Activated naive CD8-positive, alpha-beta T cell (primary cell): ENCODE measurements around the gene GLCCI1.

Source experiments
- H3K27ac Mint-ChIP-seq: one replicate; pipeline ENCODE4 v1.8.0; 2021; ENCODE audit warnings: mixed read lengths
- H3K27me3 Mint-ChIP-seq: one replicate; pipeline ENCODE4 v1.8.0; 2021; ENCODE audit warnings: mixed read lengths
- H3K36me3 Mint-ChIP-seq: one replicate; pipeline ENCODE4 v1.8.0; 2021; ENCODE audit warnings: mixed read lengths
- H3K4me1 Mint-ChIP-seq: one replicate; pipeline ENCODE4 v1.8.0; 2021; ENCODE audit warnings: low read depth, mixed read lengths
- H3K4me3 Mint-ChIP-seq: one replicate; pipeline ENCODE4 v1.8.0; 2021; ENCODE audit warnings: mild to moderate bottlenecking, mixed read lengths
- H3K9me3 Mint-ChIP-seq: one replicate; pipeline ENCODE4 v1.8.0; 2021; ENCODE audit warnings: low read depth, mixed read lengths

Gene GLCCI1

GRCh38 chr7:8129318-8129659, 160.7 kb downstream of the GLCCI1 start:
- peak overlapping the region; percentile 49 for H3K4me3 Mint-ChIP-seq
- peaks cover 95% of the 10 kb centered on the region for H3K4me1 Mint-ChIP-seq
- H3K36me3 Mint-ChIP-seq = peaks cover 4% of the 10 kb centered on the region
- peak overlapping the region; percentile 73 for H3K27ac Mint-ChIP-seq
- no peaks in the 10 kb centered on the region for H3K27me3 Mint-ChIP-seq
- H3K9me3 Mint-ChIP-seq = no peaks in the 10 kb centered on the region

- Mint-ChIP-seq H3K36me3 (peaks cover 4% of the 10 kb centered on the region), H3K27me3 (no peaks in the 10 kb centered on the region), H3K4me1 (peaks cover 93% of the 10 kb centered on the region), H3K27ac (peak overlapping the region; percentile 35), H3K9me3 (no peaks in the 10 kb centered on the region), H3K4me3 (no peak overlapping the region)
Observed at GRCh38 chr7:8130663-8131062, 162.1 kb downstream of the GLCCI1 start.

GRCh38 chr7:8131694-8132605, 163.4 kb downstream of the GLCCI1 start:
- no peaks in the 10 kb centered on the region for H3K9me3 Mint-ChIP-seq
- peak overlapping the region; percentile 83 for H3K27ac Mint-ChIP-seq
- H3K27me3 Mint-ChIP-seq = no peaks in the 10 kb centered on the region
- peaks cover 82% of the 10 kb centered on the region for H3K4me1 Mint-ChIP-seq
- peak overlapping the region; percentile 68 for H3K4me3 Mint-ChIP-seq
- H3K36me3 Mint-ChIP-seq = peaks cover 4% of the 10 kb centered on the region

- Mint-ChIP-seq H3K27me3 (no peaks in the 10 kb centered on the region), H3K4me3 (no peak overlapping the region), H3K36me3 (no peaks in the 10 kb centered on the region), H3K27ac (peak overlapping the region; percentile 37), H3K4me1 (peaks cover 69% of the 10 kb centered on the region), H3K9me3 (no peaks in the 10 kb centered on the region)
Observed at GRCh38 chr7:8133188-8133848, 164.7 kb downstream of the GLCCI1 start.

- no peaks in the 10 kb centered on the region for H3K36me3 Mint-ChIP-seq
- peak overlapping the region; percentile 69 for H3K27ac Mint-ChIP-seq
- peaks cover 60% of the 10 kb centered on the region for H3K4me1 Mint-ChIP-seq
- peak overlapping the region; percentile 13 for H3K4me3 Mint-ChIP-seq
- H3K27me3 Mint-ChIP-seq = no peaks in the 10 kb centered on the region
- no peaks in the 10 kb centered on the region for H3K9me3 Mint-ChIP-seq
Observed at GRCh38 chr7:8134089-8134733, 165.6 kb downstream of the GLCCI1 start.

GRCh38 chr7:8135417-8135816, 166.8 kb downstream of the GLCCI1 start:
- Mint-ChIP-seq H3K4me3 (no peak overlapping the region), H3K4me1 (peaks cover 52% of the 10 kb centered on the region), H3K27me3 (no peaks in the 10 kb centered on the region), H3K9me3 (no peaks in the 10 kb centered on the region), H3K36me3 (no peaks in the 10 kb centered on the region), H3K27ac (peak overlapping the region; percentile 41)

- Mint-ChIP-seq H3K4me1 (peaks cover 44% of the 10 kb centered on the region), H3K36me3 (no peaks in the 10 kb centered on the region), H3K27ac (peak overlapping the region; percentile 9), H3K4me3 (no peak overlapping the region), H3K27me3 (no peaks in the 10 kb centered on the region), H3K9me3 (no peaks in the 10 kb centered on the region)
Observed at GRCh38 chr7:8136051-8136730, 167.6 kb downstream of the GLCCI1 start.
